H1 (cell line): ENCODE results near the gene MAMSTR. TPM values are rescaled to one million over a fixed set of nuclear protein-coding genes. Genes with fewer than 3 reads are reported as not detected.
A peak's percentile ranks its signal among the peaks of the same experiment; 100 is the strongest.

ENCODE experiments used
- CTCF ChIA-PET: fragments of 300-600 bp; sonication (Branson Sonifier 250); formaldehyde crosslinking; loops from one replicate; lab custom pipeline; 2021; ENCODE audit not compliant: partially characterized antibody; lab: Charles Lee
- POLR2A ChIA-PET: fragments of 300-600 bp; sonication (Branson Sonifier 250); formaldehyde crosslinking; loops from one replicate; lab custom pipeline; 2021; ENCODE audit warnings: inconsistent platforms; ENCODE audit not compliant: partially characterized antibody; lab: Charles Lee
- DNase-seq, 2 experiments: peaks; one replicate each; pipeline versions ENCODE4 v3.0.0 to v3.0.0-alpha.2; 2010 to 2022; ENCODE audit warnings: low spot score in 2 of 2, low read depth in 1 of 2, mixed read lengths in 1 of 2
- FAIRE-seq: peaks from 2 replicates; lab custom pipeline; 2011; peaks lifted over from hg19 to GRCh38; lab: Jason Lieb, UNC
- H2AFZ ChIP-seq: 2 replicates; pipeline ENCODE4 v1.8.1; 2012; ENCODE audit warnings: low read length, inconsistent platforms
- H2AK5ac ChIP-seq: 2 replicates; pipeline ENCODE4 v1.6.1; 2013; ENCODE audit warnings: low read depth, low read length
- H2BK120ac ChIP-seq: replicated peaks from 2 replicates; pipeline ENCODE3; 2013; ENCODE audit warnings: low read depth, low read length, inconsistent platforms
- H2BK12ac ChIP-seq: 2 replicates; pipeline ENCODE4 v1.6.1; 2013; ENCODE audit warnings: low read depth, low read length
- H2BK15ac ChIP-seq: 2 replicates; pipeline ENCODE4 v1.6.1; 2013; ENCODE audit warnings: low read length
- H2BK20ac ChIP-seq: 2 replicates; pipeline ENCODE4 v1.6.1; 2013; ENCODE audit warnings: low read length
- H2BK5ac ChIP-seq: 2 replicates; pipeline ENCODE4 v1.6.1; 2013; ENCODE audit warnings: low read depth, low read length
- H3K14ac ChIP-seq: 2 replicates; pipeline ENCODE4 v1.6.1; 2013; ENCODE audit warnings: inconsistent platforms; ENCODE audit not compliant: insufficient read length
- H3K18ac ChIP-seq: 2 replicates; pipeline ENCODE4 v1.6.1; 2013; ENCODE audit warnings: low read length; ENCODE audit errors: extremely low read depth
- H3K23ac ChIP-seq: 2 replicates; pipeline ENCODE4 v1.6.1; 2013; ENCODE audit warnings: inconsistent platforms; ENCODE audit not compliant: insufficient read length
- H3K23me2 ChIP-seq: 2 replicates; pipeline ENCODE4 v1.6.1; 2013; ENCODE audit warnings: low read depth, low read length
- H3K27ac ChIP-seq: 2 replicates; pipeline ENCODE4 v1.6.1; 2011; ENCODE audit warnings: low read depth, low read length, inconsistent platforms
- H3K27me3 ChIP-seq, 4 experiments: replicated peaks in 1 of 4; 1 replicate in 1 of 4; 2 replicates in 3 of 4; pipeline versions ENCODE4 v1.6.1 to v1.8.1; 2011 to 2013; ENCODE audit warnings: low read length in 3 of 4, mild to moderate bottlenecking in 3 of 4, inconsistent platforms in 2 of 4, mixed read lengths in 2 of 4, moderate library complexity in 1 of 4; ENCODE audit not compliant: control insufficient read depth in 3 of 4, insufficient read depth in 3 of 4; ENCODE audit errors: extremely low read depth in 1 of 4
- H3K36me3 ChIP-seq, 4 experiments: 2 replicates each; pipeline versions ENCODE4 v1.6.1 to v1.8.1; 2011 to 2013; ENCODE audit warnings: mild to moderate bottlenecking in 4 of 4, low read length in 3 of 4, moderate library complexity in 2 of 4, control low read depth in 1 of 4, inconsistent platforms in 1 of 4; ENCODE audit not compliant: insufficient read depth in 4 of 4, control insufficient read depth in 2 of 4
- H3K4ac ChIP-seq: replicated peaks from 2 replicates; pipeline ENCODE3; 2013; ENCODE audit warnings: low read length, low read depth, mixed read lengths, inconsistent platforms; ENCODE audit not compliant: insufficient read length
- H3K4me1 ChIP-seq, 4 experiments: replicated peaks in 1 of 4; 1 replicate in 1 of 4; 2 replicates in 3 of 4; pipeline versions ENCODE4 v1.6.1 to v1.8.1; 2011 to 2013; ENCODE audit warnings: low read length in 3 of 4, inconsistent platforms in 2 of 4, mixed read lengths in 1 of 4; ENCODE audit not compliant: insufficient read depth in 4 of 4, control insufficient read depth in 3 of 4
- H3K4me2 ChIP-seq, 2 experiments: 2 replicates each; pipeline versions ENCODE4 v1.6.1 to v1.8.1; 2011 to 2013; ENCODE audit warnings: low read depth in 2 of 2, low read length in 2 of 2, control low read depth in 1 of 2, inconsistent platforms in 1 of 2, mild to moderate bottlenecking in 1 of 2; ENCODE audit not compliant: insufficient read depth in 1 of 2
- H3K4me3 ChIP-seq, 4 experiments: fragments of 200-600, 300-600 bp in 1 of 4; sonication (generic), shearing (Covaris generic), sonication (Bioruptor Twin) in 1 of 4; 2 replicates each; pipeline versions ENCODE4 v1.5.1 to v1.8.1; 2011 to 2016; ENCODE audit warnings: low read length in 4 of 4, low read depth in 3 of 4, control low read depth in 2 of 4, inconsistent platforms in 2 of 4, mild to moderate bottlenecking in 2 of 4, mixed read lengths in 1 of 4, moderate library complexity in 1 of 4; ENCODE audit not compliant: insufficient read depth in 2 of 4; ENCODE audit errors: extremely low read depth in 1 of 4
- H3K56ac ChIP-seq: replicated peaks from 2 replicates; pipeline ENCODE3; 2013; ENCODE audit warnings: low read depth, mild to moderate bottlenecking, mixed read lengths, low read length, inconsistent platforms; ENCODE audit not compliant: insufficient read length
- H3K79me1 ChIP-seq: 2 replicates; pipeline ENCODE4 v1.6.1; 2013; ENCODE audit warnings: low read depth, low read length, control low read depth
- H3K79me2 ChIP-seq, 2 experiments: 2 replicates each; pipeline versions ENCODE4 v1.6.1 to v1.8.1; 2012 to 2013; ENCODE audit warnings: low read length in 2 of 2, mild to moderate bottlenecking in 2 of 2, inconsistent platforms in 1 of 2; ENCODE audit not compliant: insufficient read depth in 2 of 2, control insufficient read depth in 1 of 2
- H3K9ac ChIP-seq, 4 experiments: replicated peaks in 1 of 4; 1 replicate in 1 of 4; 2 replicates in 3 of 4; pipeline versions ENCODE4 v1.6.1 to v1.8.1; 2011 to 2013; ENCODE audit warnings: low read depth in 3 of 4, low read length in 3 of 4, control low read depth in 2 of 4, mild to moderate bottlenecking in 2 of 4, moderate library complexity in 2 of 4, inconsistent platforms in 1 of 4; ENCODE audit errors: extremely low read depth in 1 of 4
- H3K9me3 ChIP-seq, 2 experiments: 2 replicates each; pipeline versions ENCODE4 v1.6.1 to v1.8.1; 2012 to 2013; ENCODE audit warnings: mild to moderate bottlenecking in 2 of 2, moderate library complexity in 2 of 2, control low read depth in 1 of 2, inconsistent platforms in 1 of 2, low read depth in 1 of 2, low read length in 1 of 2, mixed read lengths in 1 of 2; ENCODE audit not compliant: insufficient read depth in 2 of 2
- H4K20me1 ChIP-seq, 2 experiments: replicated peaks in 1 of 2; 2 replicates each; pipeline versions ENCODE3 to v1.8.1; 2011 to 2013; ENCODE audit warnings: inconsistent platforms in 2 of 2, low read length in 2 of 2, mild to moderate bottlenecking in 1 of 2; ENCODE audit not compliant: insufficient read depth in 2 of 2, control insufficient read depth in 1 of 2
- H4K5ac ChIP-seq: 2 replicates; pipeline ENCODE4 v1.6.1; 2013; ENCODE audit warnings: low read length, low read depth, mixed read lengths, inconsistent platforms; ENCODE audit not compliant: insufficient read length
- H4K8ac ChIP-seq: 2 replicates; pipeline ENCODE4 v1.8.0; 2013; ENCODE audit warnings: mild to moderate bottlenecking, moderate library complexity, low read length, inconsistent platforms; ENCODE audit not compliant: insufficient read depth; ENCODE audit errors: extremely low read depth
- H4K91ac ChIP-seq: replicated peaks from 2 replicates; pipeline ENCODE3; 2013; ENCODE audit warnings: low read length, mixed read lengths, inconsistent platforms; ENCODE audit not compliant: insufficient read length
- ASH2L ChIP-seq: fragments of 200-600, 300-600 bp; sonication (generic); IDR thresholded peaks from one replicate; pipeline ENCODE4 v1.7.1; 2017; ENCODE audit warnings: low read length
- CTBP2 ChIP-seq: IDR thresholded peaks from 2 replicates; pipeline ENCODE4 v1.7.0; 2011; ENCODE audit warnings: borderline replicate concordance, mild to moderate bottlenecking, moderate library complexity, mixed read lengths, low read length; ENCODE audit not compliant: insufficient read depth, insufficient read length
- GTF2F1 ChIP-seq: IDR thresholded peaks from 2 replicates; pipeline ENCODE4 v1.6.1; 2012; ENCODE audit warnings: low read depth, low read length, improper control_type of control experiment, borderline replicate concordance
- KDM4A ChIP-seq: IDR thresholded peaks from one replicate; pipeline ENCODE4 v1.7.1; 2012; ENCODE audit warnings: low read depth, mild to moderate bottlenecking, moderate library complexity, low read length, inconsistent platforms; ENCODE audit not compliant: severe bottlenecking
- PHF8 ChIP-seq: fragments of 200-600 bp; sonication (generic); conservative IDR thresholded peaks from 2 replicates; pipeline ENCODE4 v1.7.1; 2012; ENCODE audit warnings: low read depth, mild to moderate bottlenecking, inconsistent platforms, low read length, moderate library complexity
- POLR2A ChIP-seq, 2 experiments: IDR thresholded peaks; 1 replicate in 1 of 2; 2 replicates in 1 of 2; pipeline ENCODE4 v1.6.1; 2011; ENCODE audit warnings: low read depth in 2 of 2, low read length in 2 of 2, mild to moderate bottlenecking in 2 of 2; ENCODE audit errors: control extremely low read depth in 1 of 2
- POLR2AphosphoS5 ChIP-seq: IDR thresholded peaks from 2 replicates; pipeline ENCODE4 v1.6.1; 2011; ENCODE audit warnings: low read depth, low read length
- SRF ChIP-seq: IDR thresholded peaks from 2 replicates; pipeline ENCODE4 v1.6.1; 2011; ENCODE audit warnings: mild to moderate bottlenecking, low read depth, low read length, moderate library complexity
- SUZ12 ChIP-seq: fragments of 200-600 bp; sonication (generic); IDR thresholded peaks from 2 replicates; pipeline ENCODE4 v1.6.1; 2012; ENCODE audit warnings: mild to moderate bottlenecking, inconsistent platforms, low read length, moderate library complexity, mixed read lengths
- TBP ChIP-seq: IDR thresholded peaks from 2 replicates; pipeline ENCODE4 v1.6.1; 2011; ENCODE audit warnings: low read depth, low read length, improper control_type of control experiment
- WGBS, 2 experiments: shearing (Covaris generic) in 1 of 2; methylation state at CpG; one replicate each; pipeline versions ENCODE4 v1.1.6 to v1.1.7; 2013 to 2015; ENCODE audit warnings: low lambda C conversion rate in 2 of 2, mixed read lengths in 2 of 2, inconsistent platforms in 1 of 2, low coverage in 1 of 2, missing lambda C conversion rate in 1 of 2; ENCODE audit not compliant: insufficient replicate concordance in 2 of 2, insufficient coverage in 1 of 2, insufficient read length in 1 of 2; ENCODE audit errors: extremely low coverage in 1 of 2, missing lambda C conversion rate in 1 of 2; 5-methylcytosine and 5-hydroxymethylcytosine counted together
- polyA plus RNA-seq, 7 experiments: library from polyadenylated mRNA; depleted of rRNA in 3 of 7; stranded (reverse) in 5 of 7; unstranded in 2 of 7; fragments of >200 nt in 5 of 7; fragments of 200-250 nt in 2 of 7; gene quantifications; 1 replicate in 5 of 7; 2 replicates in 1 of 7; 4 replicates in 1 of 7; pipeline versions ENCODE4 v1.2.1 to v1.2.3, GENCODE V29; 2011 to 2013; ENCODE audit warnings: missing spikeins in 2 of 7, mixed read lengths in 2 of 7
- total RNA-seq: library from RNA; stranded (reverse); fragmentation: NEBNext Ultra II Directional; extraction: Animal tissue kit (Norgen Biotek cat#: 25700); gene quantifications from 2 replicates; pipeline ENCODE4 v1.2.1, GENCODE V29; 2021

Gene MAMSTR
- total and polyA plus RNA-seq, 2 of the 8 experiments (the other 6 are each of a cell fraction or from before 2014, with no cell fraction given): 2.0 to 2.3 TPM

DNA sequence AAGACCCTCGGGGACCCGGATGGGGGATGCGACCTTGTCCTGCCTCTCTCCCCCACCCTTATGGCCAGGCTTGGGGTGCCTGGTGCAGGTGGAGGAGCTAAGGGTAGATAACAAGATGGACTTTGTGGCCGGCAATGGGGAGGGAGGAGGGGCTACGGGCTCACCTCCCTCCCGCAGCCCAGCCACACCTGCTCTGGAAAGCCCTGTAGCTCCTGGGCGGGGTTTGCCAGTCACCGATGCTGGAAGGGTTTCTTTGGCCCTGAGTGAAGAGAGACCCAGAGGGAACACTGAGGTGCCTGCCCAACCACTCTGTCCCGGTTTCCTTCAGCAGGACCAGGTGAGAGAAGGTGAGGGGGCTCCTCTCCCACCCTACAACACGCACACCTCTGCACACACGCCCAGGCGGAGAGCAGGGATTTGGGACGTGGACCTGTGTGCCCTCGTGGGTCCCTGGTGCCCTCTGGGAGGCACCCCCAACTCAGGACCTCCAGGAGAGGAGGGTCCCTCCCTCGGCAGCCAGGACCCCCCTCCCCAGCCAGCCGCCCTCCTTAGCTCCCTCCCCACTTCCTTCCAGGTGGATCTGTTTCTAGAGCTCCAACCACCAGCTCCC lies 23.7 kb downstream of the MAMSTR start, which contains the start of gene FUT2:
Gene FUT2 (plus strand): TSS at position 229 of the 610 bp plus-strand sequence. CDS start 6,986 bp downstream, outside the sequence.
- CTCF ChIA-PET: interaction anchor here (0.5 to 9.4 kb wide), 14 partner anchors 13 to 147 kb away, joined by 3 to 59 read pairs (median 4); partner anchors contain the start of genes CA11, HSD17B14 and NTN5

More for the DNA sequence above, 23.7 kb downstream of the MAMSTR start, which contains the start of gene FUT2:
- H3K79me2 ChIP-seq: no peaks in the 10 kb centered on the region
- H2BK120ac ChIP-seq: peak within 1 kb of the TSS; percentile 61
- H3K27ac ChIP-seq: peak within 1 kb of the TSS; percentile 69
- H2BK15ac ChIP-seq: peak within 1 kb of the TSS; percentile 95; the same call in 1 of the 2 replicates
- H2BK5ac ChIP-seq: peak within 1 kb of the TSS; percentile 97; the same call in 1 of the 2 replicates
- peak within 1 kb of the TSS; percentile 84 for H4K5ac ChIP-seq
- H2AFZ ChIP-seq: peak within 1 kb of the TSS; percentile 61
- peak within 1 kb of the TSS; percentile 86 for H4K8ac ChIP-seq
- H2AK5ac ChIP-seq: no peak within 1 kb of the TSS
- peaks cover 8% of the 10 kb centered on the region; the same call in 1 of the 2 replicates for H3K23me2 ChIP-seq
- TF ChIP-seq POLR2A (IDR thresholded peaks at IDR 0.05; ENCODE audit: control extremely low read depth in 1 of 2, low read depth in 2 of 2, low read length in 2 of 2): 0 out of 3 replicates have a peak, but pooled peaks of 1 of the 2 experiments have one; percentile 32
- TF ChIP-seq KDM4A: peak; percentile 73
- TF ChIP-seq PHF8: 0 out of 2 replicates have a peak, but pooled peaks have one; percentile 9
- peak; percentile 54; the same call in 1 of the 2 replicates for TF ChIP-seq TBP
- no peak for TF ChIP-seq GTF2F1
- TF ChIP-seq POLR2AphosphoS5: peak; percentile 31; the same call in 1 of the 2 replicates
- no peak for TF ChIP-seq SRF
- TF ChIP-seq ASH2L: no peak
- TF ChIP-seq CTBP2: no peak
- peak; percentile 68; the same call in 1 of the 2 replicates for TF ChIP-seq SUZ12
- H3K4me1 ChIP-seq: peaks cover 0 to 5% (median 1%) of the 10 kb centered on the region in 4 experiments; a peak in 4 of 7 replicates
- H3K27me3 ChIP-seq: no peaks in the 10 kb centered on the region
- DNase-seq (peak in 1 of 2 experiments; percentile 72), FAIRE-seq (no peak)
- 0 out of 2 replicates have a peak within 1 kb of the TSS, but pooled peaks have one; percentile 72 for H2BK20ac ChIP-seq
- H2BK12ac ChIP-seq: peak within 1 kb of the TSS; percentile 82; the same call in 1 of the 2 replicates
- peak within 1 kb of the TSS; percentile 60 for H3K56ac ChIP-seq
- H3K79me1 ChIP-seq: peaks cover 2% of the 10 kb centered on the region; the same call in 1 of the 2 replicates
- no peaks in the 10 kb centered on the region for H3K36me3 ChIP-seq
- H4K91ac ChIP-seq: peak within 1 kb of the TSS; percentile 97
- POLR2A ChIA-PET: interaction anchor here (0.6 to 3.5 kb wide), 35 partner anchors 9 to 176 kb away, joined by 3 to 59 read pairs (median 5); partner anchors contain the start of genes CA11, IZUMO1, MAMSTR and PPP1R15A
- H3K4me3 ChIP-seq: peak within 1 kb of the TSS; percentile 55 to 94 (median 91)
- no peaks in the 10 kb centered on the region for H4K20me1 ChIP-seq
- no peaks in the 10 kb centered on the region for H3K9me3 ChIP-seq
- H3K4ac ChIP-seq: peak within 1 kb of the TSS; percentile 46
- H3K4me2 ChIP-seq: peak within 1 kb of the TSS; percentile 97 to 98
- 12% methylated on average over 14 of the region's 16 CpGs; no CpG with 5 or more reads in 1 of the 2 experiments for WGBS, 2 experiments
- peak within 1 kb of the TSS; percentile 89 for H3K14ac ChIP-seq
- H3K18ac ChIP-seq: peak within 1 kb of the TSS; percentile 99
- peak within 1 kb of the TSS in 3 of 4 experiments; percentile 42 to 47 (median 46); a peak in 5 of 7 replicates for H3K9ac ChIP-seq
- H3K23ac ChIP-seq: no peak within 1 kb of the TSS
